PC-3 (cell line): Measurements from ENCODE around the gene SPG7.

Source experiments
- EZH2 ChIP-seq: fragments of 300-600 bp; sonication (generic); IDR thresholded peaks from one replicate; pipeline ENCODE4 v1.6.1; 2017; ENCODE audit warnings: antibody characterized with exemption, mild to moderate bottlenecking, low read length; ENCODE audit not compliant: unreplicated experiment
- EZH2phosphoT487 ChIP-seq: fragments of 300-600 bp; sonication (generic); IDR thresholded peaks from 2 replicates; pipeline ENCODE4 v1.6.1; 2018; ENCODE audit warnings: mild to moderate bottlenecking, antibody characterized with exemption, low read length, borderline replicate concordance
- TF ChIP-seq, protein P1 (sequence below): fragments of 300-600 bp; sonication (generic); conservative IDR thresholded peaks from 2 replicates; pipeline ENCODE4 v1.5.1; 2017; ENCODE audit warnings: antibody characterized with exemption, low read depth, mild to moderate bottlenecking, low read length

DNA sequence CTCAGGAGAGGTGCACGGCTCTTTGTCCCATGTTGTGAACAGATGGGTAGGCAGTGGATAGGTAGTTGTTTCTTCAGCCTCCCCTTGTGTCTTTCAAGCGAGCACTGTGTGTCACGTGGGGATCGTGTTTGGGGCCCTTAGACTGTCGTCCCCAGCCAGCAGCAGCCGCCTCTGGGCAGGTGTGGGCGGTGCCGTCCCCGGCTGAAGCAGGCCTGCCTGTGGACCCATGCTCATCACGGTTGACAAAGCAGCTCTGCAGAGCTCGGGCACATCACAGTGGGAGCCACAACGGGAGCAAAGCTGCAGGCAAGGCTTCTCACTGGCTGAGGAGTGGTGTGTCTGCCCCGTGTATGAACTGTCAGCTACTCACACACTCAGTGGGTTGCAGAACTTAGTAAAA is 47.6 kb downstream of the SPG7 start:
- TF ChIP-seq, protein P1, sequence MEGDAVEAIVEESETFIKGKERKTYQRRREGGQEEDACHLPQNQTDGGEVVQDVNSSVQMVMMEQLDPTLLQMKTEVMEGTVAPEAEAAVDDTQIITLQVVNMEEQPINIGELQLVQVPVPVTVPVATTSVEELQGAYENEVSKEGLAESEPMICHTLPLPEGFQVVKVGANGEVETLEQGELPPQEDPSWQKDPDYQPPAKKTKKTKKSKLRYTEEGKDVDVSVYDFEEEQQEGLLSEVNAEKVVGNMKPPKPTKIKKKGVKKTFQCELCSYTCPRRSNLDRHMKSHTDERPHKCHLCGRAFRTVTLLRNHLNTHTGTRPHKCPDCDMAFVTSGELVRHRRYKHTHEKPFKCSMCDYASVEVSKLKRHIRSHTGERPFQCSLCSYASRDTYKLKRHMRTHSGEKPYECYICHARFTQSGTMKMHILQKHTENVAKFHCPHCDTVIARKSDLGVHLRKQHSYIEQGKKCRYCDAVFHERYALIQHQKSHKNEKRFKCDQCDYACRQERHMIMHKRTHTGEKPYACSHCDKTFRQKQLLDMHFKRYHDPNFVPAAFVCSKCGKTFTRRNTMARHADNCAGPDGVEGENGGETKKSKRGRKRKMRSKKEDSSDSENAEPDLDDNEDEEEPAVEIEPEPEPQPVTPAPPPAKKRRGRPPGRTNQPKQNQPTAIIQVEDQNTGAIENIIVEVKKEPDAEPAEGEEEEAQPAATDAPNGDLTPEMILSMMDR, result no peak
- TF ChIP-seq EZH2, result no peak
- TF ChIP-seq EZH2phosphoT487, result no peak
